Neural cell (in vitro differentiated cells): Measurements from ENCODE around the gene TBP. TPM values are rescaled to one million over a fixed set of nuclear protein-coding genes. Genes with fewer than 3 reads are reported as not detected.

Source experiments
- H2AFZ ChIP-seq: fragments of 200-600, 300-800 bp; sonication (generic), shearing (Covaris generic); 2 replicates; pipeline ENCODE4 v1.6.0; 2014; ENCODE audit warnings: low read depth, mild to moderate bottlenecking, antibody characterized with exemption, low read length, moderate library complexity
- H3F3A ChIP-seq: fragments of 200-600 bp; shearing (Covaris generic); 2 replicates; pipeline ENCODE4 v1.6.1; 2016; ENCODE audit warnings: mild to moderate bottlenecking, moderate library complexity, mixed read lengths, antibody characterized with exemption, low read length; ENCODE audit not compliant: insufficient read depth, poor library complexity, severe bottlenecking
- H3K27ac ChIP-seq: fragments of 200-600, 300-800 bp; sonication (generic), shearing (Covaris generic); 2 replicates; pipeline ENCODE4 v1.5.1; 2014; ENCODE audit warnings: mild to moderate bottlenecking, low read length, moderate library complexity
- H3K27me3 ChIP-seq: fragments of 300-800, 200-600 bp; sonication (generic), shearing (Covaris generic); 2 replicates; pipeline ENCODE4 v1.6.0; 2014; ENCODE audit warnings: mild to moderate bottlenecking, low read depth, low read length, moderate library complexity; ENCODE audit not compliant: insufficient read depth
- H3K36me3 ChIP-seq: fragments of 300-800, 200-600 bp; sonication (generic), shearing (Covaris generic); 2 replicates; pipeline ENCODE4 v1.5.1; 2014; ENCODE audit warnings: mild to moderate bottlenecking, antibody characterized with exemption, low read length, moderate library complexity; ENCODE audit not compliant: insufficient read depth
- H3K4me2 ChIP-seq: fragments of 300-800, 200-600 bp; sonication (generic), shearing (Covaris generic); 2 replicates; pipeline ENCODE4 v1.6.0; 2014; ENCODE audit warnings: mild to moderate bottlenecking, low read length
- H3K4me3 ChIP-seq: fragments of 300-800, 200-600 bp; sonication (generic), shearing (Covaris generic); 2 replicates; pipeline ENCODE4 v1.5.1; 2014; ENCODE audit warnings: mild to moderate bottlenecking, low read length, moderate library complexity
- H3K79me2 ChIP-seq: fragments of 200-600 bp; shearing (Covaris generic); replicated peaks from 2 replicates; pipeline ENCODE4 v1.6.0; 2014; ENCODE audit warnings: mild to moderate bottlenecking, low read length, moderate library complexity; ENCODE audit not compliant: insufficient read depth
- H3K9ac ChIP-seq: fragments of 300-800, 200-600 bp; sonication (generic), shearing (Covaris generic); 2 replicates; pipeline ENCODE4 v1.6.1; 2016; ENCODE audit warnings: mild to moderate bottlenecking, low read length, mixed read lengths
- H3K9me2 ChIP-seq: fragments of 200-600 bp; shearing (Covaris generic); 2 replicates; pipeline ENCODE4 v1.6.1; 2016; ENCODE audit warnings: mild to moderate bottlenecking, low read length, mixed read lengths; ENCODE audit not compliant: insufficient read depth
- H3K9me3 ChIP-seq: fragments of 200-600, 300-800 bp; sonication (generic), shearing (Covaris generic); 2 replicates; pipeline ENCODE4 v1.6.1; 2016; ENCODE audit warnings: mild to moderate bottlenecking, mixed run types, low read length, moderate library complexity, mixed read lengths
- H4K20me1 ChIP-seq: fragments of 200-600 bp; shearing (Covaris generic); 2 replicates; pipeline ENCODE4 v1.6.1; 2016; ENCODE audit warnings: mild to moderate bottlenecking, mixed run types; ENCODE audit not compliant: insufficient read depth
- CTCF ChIP-seq: fragments of 450-650 bp; IDR thresholded peaks from 2 replicates; pipeline ENCODE4 v1.5.1; 2014; ENCODE audit warnings: antibody characterized with exemption, mild to moderate bottlenecking, moderate library complexity; ENCODE audit not compliant: poor library complexity, severe bottlenecking
- EP300 ChIP-seq: fragments of 450-650 bp; conservative IDR thresholded peaks from 2 replicates; pipeline ENCODE4 v1.6.1; 2014; ENCODE audit warnings: antibody characterized with exemption, mild to moderate bottlenecking, moderate library complexity; ENCODE audit not compliant: poor library complexity, severe bottlenecking
- EZH2 ChIP-seq: fragments of 200-600, 300-800 bp; shearing (Covaris generic), sonication (generic); IDR thresholded peaks from 2 replicates; pipeline ENCODE4 v1.6.1; 2014; ENCODE audit warnings: antibody characterized with exemption, low read length, borderline replicate concordance, mild to moderate bottlenecking; ENCODE audit not compliant: insufficient read depth, poor library complexity, severe bottlenecking
- MXI1 ChIP-seq: fragments of 450-650 bp; conservative IDR thresholded peaks from 2 replicates; pipeline ENCODE4 v1.6.1; 2014; ENCODE audit warnings: antibody characterized with exemption, mild to moderate bottlenecking; ENCODE audit not compliant: poor library complexity, severe bottlenecking
- POLR2AphosphoS5 ChIP-seq: IDR thresholded peaks from 2 replicates; pipeline ENCODE4 v1.6.1; 2012
- RAD21 ChIP-seq: fragments of 450-650 bp; conservative IDR thresholded peaks from 2 replicates; pipeline ENCODE4 v1.6.1; 2014; ENCODE audit warnings: antibody characterized with exemption, mild to moderate bottlenecking, moderate library complexity
- REST ChIP-seq: IDR thresholded peaks from 2 replicates; pipeline ENCODE4 v1.6.1; 2012; ENCODE audit warnings: borderline replicate concordance
- SMC3 ChIP-seq: fragments of 450-650 bp; conservative IDR thresholded peaks from 2 replicates; pipeline ENCODE4 v1.6.1; 2014; ENCODE audit warnings: antibody characterized with exemption, mild to moderate bottlenecking, moderate library complexity; ENCODE audit not compliant: poor library complexity
- TAF1 ChIP-seq: IDR thresholded peaks from 2 replicates; pipeline ENCODE4 v1.6.1; 2012; ENCODE audit warnings: low read depth
- polyA plus RNA-seq: library from polyadenylated mRNA; depleted of rRNA; stranded (reverse); fragments of >200 nt; gene quantifications from 2 replicates; pipeline ENCODE4 v1.2.3, GENCODE V29; 2014

TBP gene
- polyA plus RNA-seq, 1 donor from 2014 or later, result 30.2 TPM

GRCh38 chr6:170537329-170537728 lies 16.8 kb upstream of the TBP start:
- TF ChIP-seq MXI1, result no peak
- TF ChIP-seq EP300, result no peak
- no peak for TF ChIP-seq TAF1
- TF ChIP-seq POLR2AphosphoS5, result no peak
- TF ChIP-seq REST, result no peak
- TF ChIP-seq CTCF, result no peak
- no peak for TF ChIP-seq SMC3
- no peak for TF ChIP-seq EZH2
- TF ChIP-seq RAD21, result no peak
- no peaks in the 10 kb centered on the region for H3K9me2 ChIP-seq
- no peaks in the 10 kb centered on the region for H3K27me3 ChIP-seq
- H3K9ac ChIP-seq, result no peak overlapping the region
- H2AFZ ChIP-seq, result no peak overlapping the region
- H3F3A ChIP-seq, result no peaks in the 10 kb centered on the region
- peaks cover 9% of the 10 kb centered on the region for H3K36me3 ChIP-seq
- H3K4me2 ChIP-seq, result no peak overlapping the region
- no peak overlapping the region for H3K4me3 ChIP-seq
- H3K9me3 ChIP-seq, result no peaks in the 10 kb centered on the region
- no peaks in the 10 kb centered on the region for H4K20me1 ChIP-seq
- H3K79me2 ChIP-seq, result peaks cover 4% of the 10 kb centered on the region
- H3K27ac ChIP-seq, result no peak overlapping the region

- Histone ChIP-seq H3K36me3 (peaks cover 14% of the 10 kb centered on the region), H3K79me2 (peaks cover 20% of the 10 kb centered on the region), H3K9ac (no peak overlapping the region), H3K4me3 (no peak overlapping the region), H3K9me2 (no peaks in the 10 kb centered on the region), H3F3A (no peaks in the 10 kb centered on the region), H3K4me2 (no peak overlapping the region), H3K27me3 (no peaks in the 10 kb centered on the region), H3K27ac (no peak overlapping the region), H2AFZ (no peak overlapping the region), H4K20me1 (no peaks in the 10 kb centered on the region), H3K9me3 (no peaks in the 10 kb centered on the region)
- no peak for TF ChIP-seq RAD21
Observed at GRCh38 chr6:170542031-170542719, 12.0 kb upstream of the TBP start.

- Histone ChIP-seq H3K9ac (no peak overlapping the region), H3K36me3 (peaks cover 5% of the 10 kb centered on the region), H3K9me3 (no peaks in the 10 kb centered on the region), H3K27me3 (no peaks in the 10 kb centered on the region), H3K27ac (no peak overlapping the region), H3K9me2 (no peaks in the 10 kb centered on the region), H3K4me2 (no peak overlapping the region), H3F3A (no peaks in the 10 kb centered on the region), H3K4me3 (no peak overlapping the region), H4K20me1 (no peaks in the 10 kb centered on the region), H3K79me2 (peaks cover 49% of the 10 kb centered on the region), H2AFZ (no peak overlapping the region)
- TF ChIP-seq TAF1 (no peak), REST (no peak), CTCF (no peak), RAD21 (no peak), MXI1 (no peak), EP300 (no peak), EZH2 (no peak), POLR2AphosphoS5 (no peak), SMC3 (no peak)
Observed at GRCh38 chr6:170545405-170545804, 8.8 kb upstream of the TBP start.
